Neural cell (in vitro differentiated cells): ENCODE measurements around the gene SGIP1. TPM values are rescaled to one million over a fixed set of nuclear protein-coding genes. Genes with fewer than 3 reads are reported as not detected.

ENCODE experiments used
- H2AFZ ChIP-seq: fragments of 200-600, 300-800 bp; sonication (generic), shearing (Covaris generic); 2 replicates; pipeline ENCODE4 v1.6.0; 2014; ENCODE audit warnings: low read depth, mild to moderate bottlenecking, antibody characterized with exemption, low read length, moderate library complexity
- H3F3A ChIP-seq: fragments of 200-600 bp; shearing (Covaris generic); 2 replicates; pipeline ENCODE4 v1.6.1; 2016; ENCODE audit warnings: mild to moderate bottlenecking, moderate library complexity, mixed read lengths, antibody characterized with exemption, low read length; ENCODE audit not compliant: insufficient read depth, poor library complexity, severe bottlenecking
- H3K27ac ChIP-seq: fragments of 200-600, 300-800 bp; sonication (generic), shearing (Covaris generic); 2 replicates; pipeline ENCODE4 v1.5.1; 2014; ENCODE audit warnings: mild to moderate bottlenecking, low read length, moderate library complexity
- H3K27me3 ChIP-seq: fragments of 300-800, 200-600 bp; sonication (generic), shearing (Covaris generic); 2 replicates; pipeline ENCODE4 v1.6.0; 2014; ENCODE audit warnings: mild to moderate bottlenecking, low read depth, low read length, moderate library complexity; ENCODE audit not compliant: insufficient read depth
- H3K36me3 ChIP-seq: fragments of 300-800, 200-600 bp; sonication (generic), shearing (Covaris generic); 2 replicates; pipeline ENCODE4 v1.5.1; 2014; ENCODE audit warnings: mild to moderate bottlenecking, antibody characterized with exemption, low read length, moderate library complexity; ENCODE audit not compliant: insufficient read depth
- H3K4me2 ChIP-seq: fragments of 300-800, 200-600 bp; sonication (generic), shearing (Covaris generic); 2 replicates; pipeline ENCODE4 v1.6.0; 2014; ENCODE audit warnings: mild to moderate bottlenecking, low read length
- H3K4me3 ChIP-seq: fragments of 300-800, 200-600 bp; sonication (generic), shearing (Covaris generic); 2 replicates; pipeline ENCODE4 v1.5.1; 2014; ENCODE audit warnings: mild to moderate bottlenecking, low read length, moderate library complexity
- H3K79me2 ChIP-seq: fragments of 200-600 bp; shearing (Covaris generic); replicated peaks from 2 replicates; pipeline ENCODE4 v1.6.0; 2014; ENCODE audit warnings: mild to moderate bottlenecking, low read length, moderate library complexity; ENCODE audit not compliant: insufficient read depth
- H3K9ac ChIP-seq: fragments of 300-800, 200-600 bp; sonication (generic), shearing (Covaris generic); 2 replicates; pipeline ENCODE4 v1.6.1; 2016; ENCODE audit warnings: mild to moderate bottlenecking, low read length, mixed read lengths
- H3K9me2 ChIP-seq: fragments of 200-600 bp; shearing (Covaris generic); 2 replicates; pipeline ENCODE4 v1.6.1; 2016; ENCODE audit warnings: mild to moderate bottlenecking, low read length, mixed read lengths; ENCODE audit not compliant: insufficient read depth
- H3K9me3 ChIP-seq: fragments of 200-600, 300-800 bp; sonication (generic), shearing (Covaris generic); 2 replicates; pipeline ENCODE4 v1.6.1; 2016; ENCODE audit warnings: mild to moderate bottlenecking, mixed run types, low read length, moderate library complexity, mixed read lengths
- H4K20me1 ChIP-seq: fragments of 200-600 bp; shearing (Covaris generic); 2 replicates; pipeline ENCODE4 v1.6.1; 2016; ENCODE audit warnings: mild to moderate bottlenecking, mixed run types; ENCODE audit not compliant: insufficient read depth
- EP300 ChIP-seq: fragments of 450-650 bp; conservative IDR thresholded peaks from 2 replicates; pipeline ENCODE4 v1.6.1; 2014; ENCODE audit warnings: antibody characterized with exemption, mild to moderate bottlenecking, moderate library complexity; ENCODE audit not compliant: poor library complexity, severe bottlenecking
- EZH2 ChIP-seq: fragments of 200-600, 300-800 bp; shearing (Covaris generic), sonication (generic); IDR thresholded peaks from 2 replicates; pipeline ENCODE4 v1.6.1; 2014; ENCODE audit warnings: antibody characterized with exemption, low read length, borderline replicate concordance, mild to moderate bottlenecking; ENCODE audit not compliant: insufficient read depth, poor library complexity, severe bottlenecking
- MXI1 ChIP-seq: fragments of 450-650 bp; conservative IDR thresholded peaks from 2 replicates; pipeline ENCODE4 v1.6.1; 2014; ENCODE audit warnings: antibody characterized with exemption, mild to moderate bottlenecking; ENCODE audit not compliant: poor library complexity, severe bottlenecking
- POLR2AphosphoS5 ChIP-seq: IDR thresholded peaks from 2 replicates; pipeline ENCODE4 v1.6.1; 2012
- RAD21 ChIP-seq: fragments of 450-650 bp; conservative IDR thresholded peaks from 2 replicates; pipeline ENCODE4 v1.6.1; 2014; ENCODE audit warnings: antibody characterized with exemption, mild to moderate bottlenecking, moderate library complexity
- SMC3 ChIP-seq: fragments of 450-650 bp; conservative IDR thresholded peaks from 2 replicates; pipeline ENCODE4 v1.6.1; 2014; ENCODE audit warnings: antibody characterized with exemption, mild to moderate bottlenecking, moderate library complexity; ENCODE audit not compliant: poor library complexity
- TAF1 ChIP-seq: IDR thresholded peaks from 2 replicates; pipeline ENCODE4 v1.6.1; 2012; ENCODE audit warnings: low read depth
- polyA plus RNA-seq: library from polyadenylated mRNA; depleted of rRNA; stranded (reverse); fragments of >200 nt; gene quantifications from 2 replicates; pipeline ENCODE4 v1.2.3, GENCODE V29; 2014
- TF ChIP-seq, protein P1 (sequence below): fragments of 450-650 bp; IDR thresholded peaks from 2 replicates; pipeline ENCODE4 v1.5.1; 2014; ENCODE audit warnings: antibody characterized with exemption, mild to moderate bottlenecking, moderate library complexity; ENCODE audit not compliant: poor library complexity, severe bottlenecking
- TF ChIP-seq, protein P2 (sequence below): IDR thresholded peaks from 2 replicates; pipeline ENCODE4 v1.6.1; 2012; ENCODE audit warnings: borderline replicate concordance

Gene SGIP1
- polyA plus RNA-seq, 1 donor from 2014 or later, result 50.5 TPM

DNA sequence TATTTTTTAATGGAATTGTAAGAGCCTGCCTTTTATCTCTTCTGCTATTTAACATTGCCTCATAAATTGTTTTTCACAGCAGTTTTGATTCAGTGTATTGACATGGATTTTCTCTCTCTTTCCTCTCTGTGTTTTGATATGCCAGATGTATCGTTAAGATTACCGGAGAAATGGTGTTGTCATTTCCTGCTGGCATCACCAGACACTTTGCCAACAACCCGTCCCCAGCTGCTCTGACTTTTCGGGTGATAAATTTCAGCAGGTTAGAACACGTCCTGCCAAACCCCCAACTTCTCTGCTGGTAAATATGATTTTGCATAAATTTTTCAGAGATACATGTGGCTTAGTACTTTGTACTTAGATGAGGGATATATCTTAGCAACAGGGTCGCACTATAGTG, 195.2 kb downstream of the SGIP1 start:
- H4K20me1 ChIP-seq, result no peaks in the 10 kb centered on the region
- H3K79me2 ChIP-seq, result no peaks in the 10 kb centered on the region
- H2AFZ ChIP-seq, result no peak overlapping the region
- no peak overlapping the region for H3K4me2 ChIP-seq
- no peaks in the 10 kb centered on the region for H3K27me3 ChIP-seq
- no peak overlapping the region for H3K4me3 ChIP-seq
- H3K27ac ChIP-seq, result no peak overlapping the region
- H3K9ac ChIP-seq, result no peak overlapping the region
- H3F3A ChIP-seq, result no peaks in the 10 kb centered on the region
- TF ChIP-seq EZH2 (no peak), MXI1 (no peak), TAF1 (no peak), SMC3 (no peak), RAD21 (no peak), POLR2AphosphoS5 (no peak), EP300 (no peak)
- TF ChIP-seq, protein P1, sequence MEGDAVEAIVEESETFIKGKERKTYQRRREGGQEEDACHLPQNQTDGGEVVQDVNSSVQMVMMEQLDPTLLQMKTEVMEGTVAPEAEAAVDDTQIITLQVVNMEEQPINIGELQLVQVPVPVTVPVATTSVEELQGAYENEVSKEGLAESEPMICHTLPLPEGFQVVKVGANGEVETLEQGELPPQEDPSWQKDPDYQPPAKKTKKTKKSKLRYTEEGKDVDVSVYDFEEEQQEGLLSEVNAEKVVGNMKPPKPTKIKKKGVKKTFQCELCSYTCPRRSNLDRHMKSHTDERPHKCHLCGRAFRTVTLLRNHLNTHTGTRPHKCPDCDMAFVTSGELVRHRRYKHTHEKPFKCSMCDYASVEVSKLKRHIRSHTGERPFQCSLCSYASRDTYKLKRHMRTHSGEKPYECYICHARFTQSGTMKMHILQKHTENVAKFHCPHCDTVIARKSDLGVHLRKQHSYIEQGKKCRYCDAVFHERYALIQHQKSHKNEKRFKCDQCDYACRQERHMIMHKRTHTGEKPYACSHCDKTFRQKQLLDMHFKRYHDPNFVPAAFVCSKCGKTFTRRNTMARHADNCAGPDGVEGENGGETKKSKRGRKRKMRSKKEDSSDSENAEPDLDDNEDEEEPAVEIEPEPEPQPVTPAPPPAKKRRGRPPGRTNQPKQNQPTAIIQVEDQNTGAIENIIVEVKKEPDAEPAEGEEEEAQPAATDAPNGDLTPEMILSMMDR, result no peak
- TF ChIP-seq, protein P2, sequence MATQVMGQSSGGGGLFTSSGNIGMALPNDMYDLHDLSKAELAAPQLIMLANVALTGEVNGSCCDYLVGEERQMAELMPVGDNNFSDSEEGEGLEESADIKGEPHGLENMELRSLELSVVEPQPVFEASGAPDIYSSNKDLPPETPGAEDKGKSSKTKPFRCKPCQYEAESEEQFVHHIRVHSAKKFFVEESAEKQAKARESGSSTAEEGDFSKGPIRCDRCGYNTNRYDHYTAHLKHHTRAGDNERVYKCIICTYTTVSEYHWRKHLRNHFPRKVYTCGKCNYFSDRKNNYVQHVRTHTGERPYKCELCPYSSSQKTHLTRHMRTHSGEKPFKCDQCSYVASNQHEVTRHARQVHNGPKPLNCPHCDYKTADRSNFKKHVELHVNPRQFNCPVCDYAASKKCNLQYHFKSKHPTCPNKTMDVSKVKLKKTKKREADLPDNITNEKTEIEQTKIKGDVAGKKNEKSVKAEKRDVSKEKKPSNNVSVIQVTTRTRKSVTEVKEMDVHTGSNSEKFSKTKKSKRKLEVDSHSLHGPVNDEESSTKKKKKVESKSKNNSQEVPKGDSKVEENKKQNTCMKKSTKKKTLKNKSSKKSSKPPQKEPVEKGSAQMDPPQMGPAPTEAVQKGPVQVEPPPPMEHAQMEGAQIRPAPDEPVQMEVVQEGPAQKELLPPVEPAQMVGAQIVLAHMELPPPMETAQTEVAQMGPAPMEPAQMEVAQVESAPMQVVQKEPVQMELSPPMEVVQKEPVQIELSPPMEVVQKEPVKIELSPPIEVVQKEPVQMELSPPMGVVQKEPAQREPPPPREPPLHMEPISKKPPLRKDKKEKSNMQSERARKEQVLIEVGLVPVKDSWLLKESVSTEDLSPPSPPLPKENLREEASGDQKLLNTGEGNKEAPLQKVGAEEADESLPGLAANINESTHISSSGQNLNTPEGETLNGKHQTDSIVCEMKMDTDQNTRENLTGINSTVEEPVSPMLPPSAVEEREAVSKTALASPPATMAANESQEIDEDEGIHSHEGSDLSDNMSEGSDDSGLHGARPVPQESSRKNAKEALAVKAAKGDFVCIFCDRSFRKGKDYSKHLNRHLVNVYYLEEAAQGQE, result no peak
- H3K9me3 ChIP-seq, result no peaks in the 10 kb centered on the region
- H3K36me3 ChIP-seq, result no peaks in the 10 kb centered on the region
- no peaks in the 10 kb centered on the region for H3K9me2 ChIP-seq

DNA sequence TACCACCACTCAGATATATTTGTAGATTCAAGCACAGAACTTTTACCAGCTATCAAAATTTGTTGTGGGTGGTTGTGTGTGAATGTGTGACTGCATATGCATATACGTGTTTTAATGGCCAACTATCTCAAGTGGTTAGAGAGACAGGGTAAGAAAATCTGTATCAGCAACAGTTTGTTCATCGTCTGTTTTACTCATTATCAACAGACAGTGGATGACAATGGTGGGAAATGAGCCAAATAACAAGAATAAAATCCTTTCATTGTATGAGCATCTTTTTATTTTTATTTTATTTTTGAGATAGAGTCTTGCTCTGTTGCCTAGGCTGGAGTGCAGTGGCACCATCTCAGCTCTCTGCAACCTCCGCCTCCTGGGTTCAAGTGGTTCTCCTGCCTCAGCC, 195.6 kb downstream of the SGIP1 start:
- H4K20me1 ChIP-seq, result no peaks in the 10 kb centered on the region
- no peaks in the 10 kb centered on the region for H3K27me3 ChIP-seq
- H3K9ac ChIP-seq, result no peak overlapping the region
- no peak overlapping the region for H2AFZ ChIP-seq
- H3K79me2 ChIP-seq, result no peaks in the 10 kb centered on the region
- no peak overlapping the region for H3K27ac ChIP-seq
- no peaks in the 10 kb centered on the region for H3K36me3 ChIP-seq
- H3K9me3 ChIP-seq, result no peaks in the 10 kb centered on the region
- H3K4me3 ChIP-seq, result no peak overlapping the region
- H3F3A ChIP-seq, result no peaks in the 10 kb centered on the region
- H3K4me2 ChIP-seq, result no peak overlapping the region
- H3K9me2 ChIP-seq, result no peaks in the 10 kb centered on the region
- no peak for TF ChIP-seq TAF1
- no peak for TF ChIP-seq SMC3
- no peak for TF ChIP-seq RAD21
- TF ChIP-seq, protein P2, result no peak
- no peak for TF ChIP-seq EP300
- no peak for TF ChIP-seq POLR2AphosphoS5
- TF ChIP-seq MXI1, result no peak
- TF ChIP-seq, protein P1, result no peak
